Stimulated activated CD4-positive, alpha-beta T cell treated with anti-CD3 and anti-CD28 coated beads, Interleukin-12 subunit alpha, Interleukin-12 subunit beta, amount 100 ng/mL, for 24 hours (primary cell): ENCODE results near the gene DOC2B.
A peak's percentile ranks its signal among the peaks of the same experiment; 100 is the strongest.
"Not testable (repeated sequence)": the region's sequence is repeated elsewhere in the genome, so short reads cannot be mapped to it uniquely, and the experiment has no call there.

ENCODE experiments used
- DNase-seq, 2 experiments: peaks; one replicate each; pipeline ENCODE4 v3.0.0-alpha.2; 2020; ENCODE audit warnings: low read depth in 2 of 2

The DOC2B gene

GRCh38 chr17:181245-182049, at the start of gene DOC2B:
Gene DOC2B, minus strand, starts transcription at chr17:181650. Its CDS starts 171 bp downstream, at chr17:181479.
- peak in 1 of 2 experiments; percentile 13 for DNase-seq

DNA sequence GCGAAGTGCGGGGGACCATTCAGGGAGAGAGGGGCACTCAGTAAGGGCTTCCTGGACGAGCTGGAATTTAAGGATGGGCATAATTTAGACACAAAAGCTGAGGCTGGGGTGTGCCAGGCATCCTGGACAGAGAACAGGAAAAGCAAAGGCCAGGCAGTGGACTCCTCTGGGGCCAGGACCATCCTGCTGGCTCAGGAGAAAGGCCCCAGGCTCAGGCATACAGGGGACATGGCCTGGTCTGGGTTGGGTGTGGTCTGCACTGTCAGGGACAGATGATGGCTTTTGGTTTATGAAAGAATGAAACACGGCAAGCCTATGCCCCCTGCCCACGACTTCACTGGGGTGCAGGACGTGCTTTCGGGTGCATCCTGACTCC, 48.9 kb upstream of the DOC2B start:
- DNase-seq = no peak

DNA sequence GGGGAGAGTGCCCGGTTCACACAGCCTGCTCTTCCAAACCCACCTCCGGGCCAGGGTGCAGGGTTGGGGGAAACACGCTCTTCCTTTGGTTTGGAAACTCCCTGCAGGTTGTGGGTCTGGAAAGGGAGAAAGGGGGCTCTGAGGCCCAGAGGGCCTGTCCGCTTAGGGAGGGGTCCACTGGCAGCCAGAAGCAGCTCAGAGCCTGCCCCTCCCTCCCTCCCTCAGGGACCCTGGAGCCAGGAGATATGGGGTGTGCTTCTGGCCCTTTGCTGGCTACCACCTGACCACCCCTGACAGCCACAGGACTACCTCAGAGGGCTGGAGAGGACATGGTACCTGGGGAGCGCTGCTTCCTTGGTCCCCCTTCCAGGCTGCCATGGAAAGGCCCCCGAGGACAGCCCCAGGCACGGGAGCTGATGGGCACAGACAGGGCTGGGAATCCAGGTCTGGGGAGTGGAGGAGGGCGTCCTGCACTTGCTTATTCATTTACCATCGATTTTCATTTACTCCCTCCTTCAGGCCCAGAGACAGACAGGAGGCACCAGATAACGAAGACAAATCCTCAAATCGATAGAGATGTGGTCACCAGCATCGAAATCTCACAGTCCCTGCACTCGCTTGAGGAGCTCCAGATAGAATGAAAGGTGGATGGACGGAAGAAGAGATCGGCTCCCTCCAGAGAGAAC, 48.4 kb upstream of the DOC2B start:
- no peak for DNase-seq

GRCh38 chr17:228951-229708, 47.7 kb upstream of the DOC2B start:
- DNase-seq = no peak

DNA sequence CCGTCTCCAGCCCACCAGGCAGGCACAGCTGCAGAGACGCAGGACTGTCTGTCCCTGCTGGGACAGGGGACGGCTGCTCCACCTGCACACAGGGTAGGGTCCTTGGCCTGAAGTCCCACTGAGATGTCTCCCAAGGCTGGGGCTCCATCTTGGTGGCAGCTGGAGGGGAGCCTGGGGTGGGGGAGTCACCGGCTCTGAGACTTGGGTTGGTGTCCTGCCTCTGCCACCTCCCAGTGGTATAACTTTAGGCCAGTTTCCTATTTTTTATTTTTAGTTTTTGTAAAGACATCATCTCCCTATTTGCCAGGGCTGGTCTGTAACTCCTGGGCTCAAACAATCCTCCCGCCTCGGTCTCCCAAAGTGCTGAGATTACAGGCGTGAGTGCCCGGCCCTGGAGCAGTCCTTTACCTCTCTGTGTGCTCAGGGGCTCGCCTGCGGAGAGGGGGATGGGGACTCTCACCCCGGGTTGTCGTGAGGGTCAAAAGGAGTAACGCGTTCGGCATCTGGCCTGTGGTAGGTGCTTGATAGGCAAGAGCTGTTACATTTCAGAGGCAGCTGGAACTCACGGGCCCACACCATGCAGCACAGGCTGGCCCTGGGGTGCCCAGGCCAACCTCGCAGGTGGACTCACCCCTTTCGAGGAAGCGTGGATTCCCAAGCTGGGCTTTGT, 46.6 kb upstream of the DOC2B start:
- DNase-seq = no peak

- DNase-seq = no peak
These were observed 45.9 kb upstream of the DOC2B start for GRCh38 chr17:227078-227945.

DNA sequence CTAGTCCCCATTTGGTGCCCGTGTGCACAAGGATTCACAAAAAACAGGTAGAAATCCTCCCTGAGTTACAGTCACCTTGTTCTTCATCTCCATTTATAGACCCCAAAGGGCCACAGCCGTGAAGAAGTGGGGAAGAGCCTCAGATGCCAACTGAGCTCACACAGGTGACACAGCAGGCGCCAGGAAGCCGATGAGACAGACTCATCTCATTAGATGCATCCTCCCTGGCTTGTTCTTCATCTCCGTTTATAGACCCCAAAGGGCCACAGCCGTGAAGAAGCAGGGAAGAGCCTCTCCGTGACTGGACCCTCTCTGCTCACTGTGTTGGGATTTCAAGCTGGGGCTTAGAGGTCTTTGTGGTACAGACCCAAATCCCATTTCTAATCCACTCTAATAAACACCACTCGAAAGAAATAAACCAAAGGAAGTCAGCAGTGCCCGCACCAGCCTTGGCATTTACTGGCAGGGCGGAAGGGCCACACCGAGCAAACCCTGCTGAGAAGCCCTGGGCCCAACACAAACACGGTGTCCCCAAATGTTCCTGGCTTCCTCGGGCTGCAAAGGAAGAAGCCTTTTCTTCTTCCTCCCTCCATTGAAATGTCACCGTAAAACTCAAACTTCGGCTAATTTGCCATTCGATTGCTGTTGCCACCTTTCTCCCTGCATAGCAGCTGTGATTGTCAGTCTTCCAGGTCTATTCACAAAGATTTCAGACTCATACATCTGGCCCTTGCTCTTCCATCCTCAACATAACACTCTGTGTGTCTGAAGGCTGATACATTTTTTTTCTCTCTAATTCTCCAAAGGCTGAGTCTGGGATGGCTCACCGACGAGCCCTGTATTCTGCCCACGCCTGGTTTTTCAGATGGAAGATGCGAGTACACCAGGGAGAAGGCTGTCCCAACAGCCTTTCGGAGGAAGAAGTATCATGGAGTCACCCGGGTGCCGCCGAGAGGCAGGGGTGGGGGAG, 44.9 kb upstream of the DOC2B start:
- no peak for DNase-seq

- DNase-seq = no peak
These were observed 44.1 kb upstream of the DOC2B start for GRCh38 chr17:225551-225950.

- DNase-seq = not testable (repeated sequence)
These were observed 43.1 kb upstream of the DOC2B start for GRCh38 chr17:224576-224975.

DNA sequence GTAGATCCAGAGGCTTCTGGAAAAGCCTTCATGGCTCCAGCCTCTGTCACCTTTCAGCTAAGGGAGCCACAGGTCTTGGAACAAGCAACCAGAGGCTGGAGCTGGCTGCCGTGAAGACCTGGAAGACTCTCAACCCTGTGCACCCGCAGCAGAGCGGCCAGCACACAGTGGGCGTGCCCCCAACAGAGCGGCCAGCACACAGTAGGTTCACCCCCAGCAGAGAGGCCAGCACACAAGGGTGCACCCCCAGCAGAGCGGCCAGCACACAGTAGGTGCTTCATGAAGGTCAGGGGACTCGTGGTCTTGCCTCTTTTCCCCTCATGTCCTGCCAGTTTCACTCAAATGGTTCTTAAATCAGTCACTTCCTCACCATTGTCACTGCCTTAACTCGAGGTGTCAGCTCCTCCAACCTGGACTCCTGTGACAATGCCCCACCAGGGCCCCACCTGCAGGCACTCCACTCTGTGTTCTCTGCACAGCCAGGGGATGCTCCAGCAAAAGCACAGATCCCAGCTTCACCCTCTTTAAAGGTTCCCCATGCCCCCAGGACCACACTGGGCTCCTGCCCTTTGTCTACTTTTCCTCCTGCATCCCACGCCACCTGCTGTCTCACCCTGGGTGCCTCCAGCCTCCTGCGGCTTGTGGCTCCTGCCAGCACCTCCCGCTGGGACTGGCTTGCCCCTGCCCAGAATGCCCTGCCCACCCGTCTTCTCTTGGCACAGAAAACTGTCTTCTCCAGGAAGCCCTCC, 42.4 kb upstream of the DOC2B start:
- DNase-seq = no peak

- no peak for DNase-seq
These were observed 40.7 kb upstream of the DOC2B start for GRCh38 chr17:222172-222571.

DNA sequence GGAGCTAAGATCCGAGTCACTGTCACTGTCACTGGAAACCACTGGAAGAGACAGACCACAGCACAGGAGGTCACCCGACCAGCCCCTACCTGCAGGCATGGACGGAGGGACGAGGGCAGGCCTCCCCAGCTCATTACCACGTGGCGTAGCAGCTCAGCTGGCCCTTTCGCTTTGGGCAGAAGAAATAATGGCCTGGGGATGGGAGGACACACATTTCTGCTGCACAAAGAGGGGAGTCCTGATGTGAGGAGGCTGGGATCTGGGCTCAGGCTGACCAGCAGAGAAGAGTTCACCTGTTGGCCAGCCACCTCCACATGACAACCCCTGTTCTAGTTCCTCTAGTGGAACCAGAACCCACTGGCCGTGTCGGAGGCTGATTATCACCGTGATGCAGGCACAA, 38.2 kb upstream of the DOC2B start:
- no peak for DNase-seq

- no peak for DNase-seq
These were observed 37.1 kb upstream of the DOC2B start for GRCh38 chr17:218432-219110.

- no peak for DNase-seq
These were observed 35.2 kb upstream of the DOC2B start for GRCh38 chr17:216625-217024.

GRCh38 chr17:215563-216478, 34.4 kb upstream of the DOC2B start:
- DNase-seq = not testable (repeated sequence)

GRCh38 chr17:214881-215331, 33.5 kb upstream of the DOC2B start:
- DNase-seq = no peak
